ENCODE measurements around the gene FAM149B1.

GRCh38 chr10:73169320-73169719, 1.4 kb downstream of the FAM149B1 start:
- TF ChIP-seq RARA (CRISPR knock-in tag; IDR thresholded peaks at IDR 0.05) (no peak), SMAD9 (CRISPR knock-in tag; IDR thresholded peaks at IDR 0.05) (no peak), MYC (CRISPR knock-in tag; IDR thresholded peaks at IDR 0.05; ENCODE audit: borderline replicate concordance) (no peak), SMAD3 (CRISPR knock-in tag; IDR thresholded peaks at IDR 0.05) (no peak), FOXM1 (CRISPR knock-in tag; IDR thresholded peaks at IDR 0.05) (no peak), ARID5B (CRISPR knock-in tag; IDR thresholded peaks at IDR 0.05) (no peak)

Measured in HepG2 (cell line).